PC-9 (cell line): ENCODE measurements around the gene EIF3A.

Experiments used
- CTCF ChIP-seq: fragments of 200-600 bp; sonication (generic); conservative IDR thresholded peaks from 2 replicates; pipeline ENCODE4 v1.6.1; 2017; ENCODE audit warnings: mixed run types, antibody characterized with exemption, mild to moderate bottlenecking, moderate library complexity
- EZH2 ChIP-seq: fragments of 200-600 bp; sonication (generic); IDR thresholded peaks from 2 replicates; pipeline ENCODE4 v1.8.0; 2017; ENCODE audit warnings: antibody characterized with exemption, low read depth

DNA sequence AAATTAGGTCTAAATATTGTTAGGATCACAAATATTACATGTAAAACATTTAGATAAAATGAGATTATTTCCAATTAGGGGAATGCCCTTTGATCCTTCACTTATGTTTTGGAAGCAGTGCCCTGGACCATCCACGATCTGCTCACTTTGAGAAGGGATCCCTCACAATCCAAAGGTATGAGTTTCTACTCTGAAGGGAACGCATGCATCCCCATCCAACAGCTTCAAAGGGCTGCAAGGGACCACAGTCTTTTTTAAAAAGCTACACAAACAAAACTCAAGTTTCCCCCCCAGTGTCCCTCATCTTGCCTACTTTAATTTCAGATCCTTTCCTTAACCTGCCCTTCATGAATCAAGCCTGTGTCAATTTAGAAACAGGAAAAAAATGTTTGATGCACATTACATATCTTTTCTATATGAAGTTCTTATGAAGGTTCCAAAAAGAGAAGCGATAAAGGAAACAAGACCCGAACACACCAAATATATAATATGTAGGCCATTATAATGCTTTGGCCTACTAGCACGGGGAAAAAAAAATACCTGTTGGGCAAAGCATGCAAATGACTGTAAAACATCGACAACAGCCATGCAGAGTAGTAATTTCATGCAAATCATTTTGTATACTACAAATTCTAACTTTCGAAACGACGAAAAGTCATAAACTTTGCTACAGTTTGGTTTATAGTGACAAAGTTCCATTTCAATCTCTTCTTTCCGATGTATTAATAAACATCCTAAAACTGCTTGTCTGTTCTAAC, 2.0 kb downstream of the EIF3A start:
- TF ChIP-seq CTCF = no peak
- no peak for TF ChIP-seq EZH2
